H9 (cell line): ENCODE results near the gene GPC6. TPM values are rescaled to one million over a fixed set of nuclear protein-coding genes. Genes with fewer than 3 reads are reported as not detected.

Source experiments
- DNase-seq: peaks from one replicate; pipeline ENCODE4 v3.0.0-alpha.2; 2017
- H2AFZ ChIP-seq: one replicate; pipeline ENCODE4 v1.6.1; 2013; ENCODE audit warnings: mild to moderate bottlenecking, low read length, control low read depth, moderate library complexity
- H2AK5ac ChIP-seq: 2 replicates; pipeline ENCODE4 v1.6.1; 2013; ENCODE audit warnings: low read length, control low read depth, mixed read lengths; ENCODE audit not compliant: insufficient read length
- H2BK120ac ChIP-seq: one replicate; pipeline ENCODE4 v1.6.1; 2013; ENCODE audit warnings: low read depth, mild to moderate bottlenecking, low read length, control low read depth, inconsistent platforms; ENCODE audit not compliant: poor library complexity, severe bottlenecking
- H2BK12ac ChIP-seq: 2 replicates; pipeline ENCODE4 v1.6.1; 2013; ENCODE audit warnings: low read length, control low read depth, mixed read lengths, low read depth; ENCODE audit not compliant: insufficient read length
- H2BK15ac ChIP-seq: 2 replicates; pipeline ENCODE4 v1.6.1; 2013; ENCODE audit warnings: low read depth, low read length, control low read depth
- H2BK20ac ChIP-seq: one replicate; pipeline ENCODE4 v1.6.1; 2013; ENCODE audit warnings: low read depth, mild to moderate bottlenecking, low read length, control low read depth, inconsistent platforms; ENCODE audit not compliant: poor library complexity, severe bottlenecking
- H2BK5ac ChIP-seq: 2 replicates; pipeline ENCODE4 v1.6.1; 2013; ENCODE audit warnings: low read length, control low read depth, mixed read lengths; ENCODE audit not compliant: insufficient read length
- H3K14ac ChIP-seq: 2 replicates; pipeline ENCODE4 v1.6.1; 2013; ENCODE audit warnings: low read length, control low read depth; ENCODE audit not compliant: insufficient read depth
- H3K18ac ChIP-seq: 2 replicates; pipeline ENCODE4 v1.6.1; 2013; ENCODE audit warnings: low read depth, mild to moderate bottlenecking, mixed read lengths, low read length, control low read depth; ENCODE audit not compliant: insufficient read length
- H3K23ac ChIP-seq: 2 replicates; pipeline ENCODE4 v1.6.1; 2013; ENCODE audit warnings: low read length, control low read depth, mixed read lengths, low read depth; ENCODE audit not compliant: insufficient read length
- H3K23me2 ChIP-seq: 2 replicates; pipeline ENCODE4 v1.6.1; 2013; ENCODE audit warnings: low read depth, mild to moderate bottlenecking, mixed read lengths, low read length, control low read depth; ENCODE audit not compliant: insufficient read length, poor library complexity, severe bottlenecking
- H3K27ac ChIP-seq: 2 replicates; pipeline ENCODE4 v1.5.1; 2013; ENCODE audit warnings: low read length, control low read depth, mixed read lengths, low read depth; ENCODE audit not compliant: insufficient read length
- H3K27me3 ChIP-seq: 2 replicates; pipeline ENCODE4 v1.6.1; 2013; ENCODE audit warnings: low read length, control low read depth, inconsistent platforms; ENCODE audit not compliant: insufficient read depth
- H3K4ac ChIP-seq: 2 replicates; pipeline ENCODE4 v1.6.1; 2013; ENCODE audit warnings: low read depth, mild to moderate bottlenecking, control low read depth, inconsistent platforms, low read length, moderate library complexity
- H3K4me1 ChIP-seq: 2 replicates; pipeline ENCODE4 v1.6.1; 2013; ENCODE audit warnings: low read length, control low read depth, inconsistent platforms; ENCODE audit not compliant: insufficient read depth
- H3K4me2 ChIP-seq: 2 replicates; pipeline ENCODE4 v1.6.1; 2013; ENCODE audit warnings: low read length, control low read depth, mixed read lengths; ENCODE audit not compliant: insufficient read length, insufficient read depth
- H3K56ac ChIP-seq: 2 replicates; pipeline ENCODE4 v1.6.1; 2013; ENCODE audit warnings: low read depth, mild to moderate bottlenecking, mixed read lengths, low read length, control low read depth; ENCODE audit not compliant: insufficient read length
- H3K79me1 ChIP-seq: 2 replicates; pipeline ENCODE4 v1.6.1; 2013; ENCODE audit warnings: low read depth, mild to moderate bottlenecking, moderate library complexity, low read length, control low read depth, inconsistent platforms; ENCODE audit not compliant: insufficient read depth, poor library complexity, severe bottlenecking
- H3K79me2 ChIP-seq: 2 replicates; pipeline ENCODE4 v1.6.1; 2013; ENCODE audit warnings: low read length, control low read depth, inconsistent platforms; ENCODE audit not compliant: insufficient read depth
- H3K9ac ChIP-seq: 2 replicates; pipeline ENCODE4 v1.6.1; 2013; ENCODE audit warnings: low read length, control low read depth, mixed read lengths; ENCODE audit not compliant: insufficient read length; ENCODE audit errors: extremely low read depth
- H3K9me3 ChIP-seq: one replicate; pipeline ENCODE4 v1.6.1; 2013; ENCODE audit warnings: low read depth, low read length, inconsistent platforms; ENCODE audit not compliant: control insufficient read depth
- H3T11ph ChIP-seq: one replicate; pipeline ENCODE4 v1.6.1; 2013; ENCODE audit warnings: mild to moderate bottlenecking, low read length, control low read depth, inconsistent platforms
- H4K20me1 ChIP-seq: one replicate; pipeline ENCODE4 v1.6.1; 2013; ENCODE audit not compliant: control insufficient read depth, insufficient read length, insufficient read depth
- H4K5ac ChIP-seq: 2 replicates; pipeline ENCODE4 v1.6.1; 2013; ENCODE audit warnings: low read depth, mild to moderate bottlenecking, mixed read lengths, low read length, control low read depth; ENCODE audit not compliant: insufficient read length
- H4K8ac ChIP-seq: replicated peaks from 2 replicates; pipeline ENCODE4 v1.6.1; 2013; ENCODE audit warnings: low read length, control low read depth, mixed read lengths, low read depth; ENCODE audit not compliant: insufficient read length
- H4K91ac ChIP-seq: 2 replicates; pipeline ENCODE4 v1.6.1; 2013; ENCODE audit warnings: low read depth, mild to moderate bottlenecking, moderate library complexity, mixed read lengths, low read length, control low read depth; ENCODE audit not compliant: insufficient read length
- H3K27ac Mint-ChIP-seq, 3 experiments: 2 replicates in 2 of 3; 3 replicates in 1 of 3; pipeline ENCODE4 v1.8.0; 2020 to 2021; ENCODE audit warnings: mixed read lengths in 3 of 3, mild to moderate bottlenecking in 1 of 3, moderate library complexity in 1 of 3
- H3K27me3 Mint-ChIP-seq: 2 replicates; pipeline ENCODE4 v1.8.0; 2021; ENCODE audit warnings: low read depth, mild to moderate bottlenecking, moderate library complexity, mixed read lengths
- H3K36me3 Mint-ChIP-seq, 3 experiments: 2 replicates in 2 of 3; 3 replicates in 1 of 3; pipeline ENCODE4 v1.8.0; 2020 to 2021; ENCODE audit warnings: low read depth in 3 of 3, mixed read lengths in 3 of 3; ENCODE audit not compliant: insufficient read depth in 1 of 3
- H3K4me1 Mint-ChIP-seq, 2 experiments: 2 replicates each; pipeline ENCODE4 v1.8.0; 2020; ENCODE audit warnings: mixed read lengths in 2 of 2
- H3K4me3 Mint-ChIP-seq, 2 experiments: 2 replicates in 1 of 2; 3 replicates in 1 of 2; pipeline ENCODE4 v1.8.0; 2020 to 2021; ENCODE audit warnings: mild to moderate bottlenecking in 2 of 2, mixed read lengths in 2 of 2, moderate library complexity in 1 of 2
- H3K9me3 Mint-ChIP-seq, 2 experiments: 2 replicates in 1 of 2; 3 replicates in 1 of 2; pipeline ENCODE4 v1.8.0; 2020; ENCODE audit warnings: mild to moderate bottlenecking in 2 of 2, mixed read lengths in 2 of 2, moderate library complexity in 1 of 2
- WGBS: extraction: QIAGEN DNeasy Blood & Tissue Kit; methylation state at CpG from one replicate; pipeline ENCODE4 v1.1.7; 2013; ENCODE audit warnings: missing lambda C conversion rate, low lambda C conversion rate, mixed read lengths; ENCODE audit not compliant: insufficient read length; ENCODE audit errors: extremely low coverage; 5-methylcytosine and 5-hydroxymethylcytosine counted together
- total RNA-seq: library from RNA; stranded (reverse); gene quantifications from 2 replicates; pipeline ENCODE4 v1.2.1, GENCODE V29; 2021
- TF ChIP-seq, protein P1 (sequence below): fragments of 200-600 bp; sonication (generic); conservative IDR thresholded peaks from 3 replicates; pipeline ENCODE4 v1.8.0; 2021; ENCODE audit warnings: antibody characterized with exemption, mild to moderate bottlenecking

GPC6 gene
- total RNA-seq, 1 experiment from 2014 or later = 15.6 TPM

DNA sequence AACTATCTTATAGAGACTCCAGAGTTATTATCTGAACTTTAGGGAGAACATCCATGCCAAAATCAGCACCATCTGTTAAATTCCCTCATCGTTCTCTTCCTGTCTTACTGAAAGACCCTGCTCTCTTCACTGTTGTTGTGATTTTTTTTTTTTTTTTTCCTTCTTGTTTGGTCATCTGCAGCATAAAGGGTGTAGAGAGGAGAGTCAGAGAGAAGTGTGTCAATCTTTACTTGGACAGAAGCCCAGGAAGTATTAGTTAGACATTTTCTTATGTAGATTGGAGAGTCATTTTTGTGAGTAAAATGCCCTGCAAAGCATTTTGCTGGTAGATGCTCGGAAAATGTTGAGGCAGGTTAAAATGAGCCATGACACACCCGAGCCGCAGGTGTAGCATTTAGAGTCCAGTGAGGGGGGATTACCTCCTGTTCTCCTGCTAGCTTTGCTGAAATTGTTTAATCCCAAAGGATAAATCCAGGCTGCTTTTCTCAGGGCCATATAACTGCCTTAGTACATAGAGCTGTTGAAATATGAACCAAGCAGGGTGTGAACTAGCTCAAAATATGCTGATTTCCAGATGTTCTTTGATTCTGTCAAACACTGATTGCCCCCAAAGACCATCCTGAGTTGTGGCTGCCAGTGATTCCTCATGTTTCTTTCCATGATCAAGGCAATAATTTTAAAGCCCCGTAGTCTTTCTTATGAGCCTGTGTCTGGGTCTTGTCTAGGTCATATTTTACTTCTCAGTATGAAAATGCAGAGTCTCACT lies 1109.3 kb downstream of the GPC6 start:
- Mint-ChIP-seq H3K9me3 (no peaks in the 10 kb centered on the region), H3K27me3 (no peaks in the 10 kb centered on the region), H3K27ac (no peak overlapping the region), H3K4me3 (no peak overlapping the region), H3K4me1 (no peaks in the 10 kb centered on the region), H3K36me3 (no peaks in the 10 kb centered on the region)
- no peak overlapping the region for H2AFZ ChIP-seq
- no peak overlapping the region for H2BK15ac ChIP-seq
- H2AK5ac ChIP-seq = no peak overlapping the region
- no peak for DNase-seq
- no CpG with 5 or more reads among the region's 5 CpGs for WGBS
- H3K9me3 ChIP-seq = no peaks in the 10 kb centered on the region
- H3K27me3 ChIP-seq = no peaks in the 10 kb centered on the region
- no peak overlapping the region for H2BK20ac ChIP-seq
- no peak overlapping the region for H4K5ac ChIP-seq
- H2BK12ac ChIP-seq = no peak overlapping the region
- H3K4me1 ChIP-seq = no peaks in the 10 kb centered on the region
- H3K23ac ChIP-seq = no peak overlapping the region
- no peaks in the 10 kb centered on the region for H3K79me2 ChIP-seq
- H3K4me2 ChIP-seq = no peak overlapping the region
- no peak overlapping the region for H3K14ac ChIP-seq
- no peak overlapping the region for H3K4ac ChIP-seq
- H3K79me1 ChIP-seq = no peaks in the 10 kb centered on the region
- no peak overlapping the region for H2BK5ac ChIP-seq
- no peaks in the 10 kb centered on the region for H4K20me1 ChIP-seq
- no peak overlapping the region for H3K18ac ChIP-seq
- TF ChIP-seq, protein P1, sequence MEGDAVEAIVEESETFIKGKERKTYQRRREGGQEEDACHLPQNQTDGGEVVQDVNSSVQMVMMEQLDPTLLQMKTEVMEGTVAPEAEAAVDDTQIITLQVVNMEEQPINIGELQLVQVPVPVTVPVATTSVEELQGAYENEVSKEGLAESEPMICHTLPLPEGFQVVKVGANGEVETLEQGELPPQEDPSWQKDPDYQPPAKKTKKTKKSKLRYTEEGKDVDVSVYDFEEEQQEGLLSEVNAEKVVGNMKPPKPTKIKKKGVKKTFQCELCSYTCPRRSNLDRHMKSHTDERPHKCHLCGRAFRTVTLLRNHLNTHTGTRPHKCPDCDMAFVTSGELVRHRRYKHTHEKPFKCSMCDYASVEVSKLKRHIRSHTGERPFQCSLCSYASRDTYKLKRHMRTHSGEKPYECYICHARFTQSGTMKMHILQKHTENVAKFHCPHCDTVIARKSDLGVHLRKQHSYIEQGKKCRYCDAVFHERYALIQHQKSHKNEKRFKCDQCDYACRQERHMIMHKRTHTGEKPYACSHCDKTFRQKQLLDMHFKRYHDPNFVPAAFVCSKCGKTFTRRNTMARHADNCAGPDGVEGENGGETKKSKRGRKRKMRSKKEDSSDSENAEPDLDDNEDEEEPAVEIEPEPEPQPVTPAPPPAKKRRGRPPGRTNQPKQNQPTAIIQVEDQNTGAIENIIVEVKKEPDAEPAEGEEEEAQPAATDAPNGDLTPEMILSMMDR = no peak
- no peak overlapping the region for H4K8ac ChIP-seq
- H2BK120ac ChIP-seq = no peak overlapping the region
- H3K27ac ChIP-seq = no peak overlapping the region
- no peaks in the 10 kb centered on the region for H3K23me2 ChIP-seq
- no peak overlapping the region for H4K91ac ChIP-seq
- H3K9ac ChIP-seq = no peak overlapping the region
- no peak overlapping the region for H3T11ph ChIP-seq
- no peak overlapping the region for H3K56ac ChIP-seq
